Activated CD4-positive, CD25-positive, alpha-beta regulatory T cell treated with anti-CD3 and anti-CD28 coated beads, Interleukin-2, amount 50 U/mL, for 24 hours (primary cell): ENCODE measurements around the gene XAGE3.
A peak's percentile ranks its signal among the peaks of the same experiment; 100 is the strongest.
"Not testable (repeated sequence)": the region's sequence is repeated elsewhere in the genome, so short reads cannot be mapped to it uniquely, and the experiment has no call there.

Experiments
- ATAC-seq, 2 donors: fragments of 150-1000 bp; cut with Tn5 transposase; one replicate each; pipeline ENCODE4 v1.10.0; 2021; ENCODE audit warnings: mild to moderate bottlenecking in 1 of 2, moderate library complexity in 1 of 2

Gene XAGE3

GRCh38 chrX:52867610-52868348 lies at the start of gene XAGE3:
TSS of gene XAGE3 (minus strand) at chrX:52868083. CDS start at chrX:52867133, 950 bp downstream.
- no peak for ATAC-seq

GRCh38 chrX:52914704-52915103 lies 46.8 kb upstream of the XAGE3 start:
- peak; percentile 53 to 67 for ATAC-seq

GRCh38 chrX:52913681-52914080 lies 45.8 kb upstream of the XAGE3 start:
- ATAC-seq = not testable (repeated sequence)

GRCh38 chrX:52909313-52909969 lies 41.6 kb upstream of the XAGE3 start:
- ATAC-seq = not testable (repeated sequence)

- not testable (repeated sequence) for ATAC-seq
These were observed 40.0 kb upstream of the XAGE3 start for GRCh38 chrX:52907900-52908299.

- ATAC-seq = not testable (repeated sequence)
These were observed 39.3 kb upstream of the XAGE3 start for GRCh38 chrX:52907137-52907536.

- ATAC-seq = not testable (repeated sequence)
These were observed 38.2 kb upstream of the XAGE3 start for GRCh38 chrX:52906072-52906471.

- ATAC-seq = not testable (repeated sequence)
These were observed 37.6 kb upstream of the XAGE3 start for GRCh38 chrX:52905531-52905930.

GRCh38 chrX:52896855-52897709 lies 29.2 kb upstream of the XAGE3 start, which contains the start of gene FAM156B:
TSS of gene FAM156B (plus strand) at chrX:52897330. CDS start at chrX:52907226, 9,896 bp downstream.
- ATAC-seq = peak; percentile 85 to 87

- peak; percentile 19 for ATAC-seq
These were observed 28.6 kb upstream of the XAGE3 start for GRCh38 chrX:52896438-52896837.

GRCh38 chrX:52888090-52888489 lies 20.2 kb upstream of the XAGE3 start:
- ATAC-seq = not testable (repeated sequence)

- ATAC-seq = not testable (repeated sequence)
These were observed 19.6 kb upstream of the XAGE3 start for GRCh38 chrX:52887459-52887858.

- ATAC-seq = not testable (repeated sequence)
These were observed 8.5 kb upstream of the XAGE3 start for GRCh38 chrX:52876386-52876785.

GRCh38 chrX:52875436-52875835 lies 7.6 kb upstream of the XAGE3 start:
- ATAC-seq = not testable (repeated sequence)

- ATAC-seq = no peak
These were observed 6.8 kb upstream of the XAGE3 start for GRCh38 chrX:52874661-52875060.

- ATAC-seq = not testable (repeated sequence)
These were observed 5.9 kb upstream of the XAGE3 start for GRCh38 chrX:52873825-52874224.

GRCh38 chrX:52870046-52870445 lies 2.2 kb upstream of the XAGE3 start:
- no peak for ATAC-seq

GRCh38 chrX:52865343-52865998 lies 2.4 kb downstream of the XAGE3 start:
- no peak for ATAC-seq

- not testable (repeated sequence) for ATAC-seq
These were observed 10.8 kb downstream of the XAGE3 start for GRCh38 chrX:52856991-52857525.

GRCh38 chrX:52852110-52852860 lies 15.6 kb downstream of the XAGE3 start:
- no peak for ATAC-seq

GRCh38 chrX:52843619-52844018 lies 24.3 kb downstream of the XAGE3 start:
- not testable (repeated sequence) for ATAC-seq
